Islet of Langerhans (tissue), 1 donor: Measurements from ENCODE around the gene RUNDC3A.

ENCODE experiments used
- FAIRE-seq: peaks from one replicate; lab custom pipeline; 2011; peaks lifted over from hg19 to GRCh38; lab: Jason Lieb, UNC

The RUNDC3A gene

DNA sequence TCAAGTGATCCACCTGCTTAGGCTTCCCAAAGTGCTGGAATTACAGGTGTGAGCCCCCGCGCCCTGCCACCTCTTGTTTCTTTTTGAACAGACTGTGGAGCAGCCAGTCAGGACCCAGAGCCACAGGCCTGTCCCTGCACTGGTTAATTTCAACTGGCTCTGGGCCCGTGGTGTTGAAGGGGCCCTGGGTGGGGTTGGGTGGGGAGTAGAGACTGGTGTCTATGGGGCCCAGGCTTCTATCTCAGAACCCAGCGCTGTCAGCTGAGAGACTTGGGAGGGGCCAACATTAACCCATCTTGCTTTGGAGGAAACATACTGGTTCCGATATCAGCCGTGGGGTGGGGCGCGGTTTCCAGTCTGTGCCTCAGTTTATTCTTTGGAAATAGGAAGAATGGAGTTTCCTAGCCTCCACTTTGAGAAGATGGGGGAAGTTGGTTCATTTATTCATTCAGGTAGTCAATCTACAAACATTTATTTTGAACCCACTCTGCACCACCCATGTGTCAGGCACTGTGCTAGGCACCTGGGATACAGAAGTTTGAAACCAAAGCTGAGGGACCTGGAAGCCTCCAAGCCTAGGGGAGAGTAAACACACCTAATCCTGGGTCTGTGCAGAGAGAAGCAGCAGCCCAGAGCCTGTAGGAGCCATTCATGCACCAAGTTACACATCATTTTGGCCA, 24.9 kb upstream of the RUNDC3A start:
- no peak for FAIRE-seq

DNA sequence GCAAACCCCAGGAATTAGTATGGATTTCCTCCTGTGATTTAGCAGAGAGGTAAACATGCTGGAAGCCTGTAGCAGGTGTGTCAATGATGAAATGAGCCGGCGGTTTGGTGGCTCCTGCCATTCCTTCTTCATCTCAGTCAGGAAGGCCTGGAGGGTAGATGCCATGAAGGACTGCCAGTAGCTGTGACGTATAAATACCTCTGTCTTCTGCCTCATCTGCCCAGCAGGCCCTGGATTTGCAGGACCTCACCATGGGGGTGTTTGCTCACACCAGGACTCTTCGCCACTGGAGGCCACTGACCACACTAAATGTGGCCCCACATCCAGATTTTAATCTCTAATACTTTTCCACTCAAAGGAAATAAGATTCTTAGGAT, 24.4 kb upstream of the RUNDC3A start:
- FAIRE-seq: no peak

DNA sequence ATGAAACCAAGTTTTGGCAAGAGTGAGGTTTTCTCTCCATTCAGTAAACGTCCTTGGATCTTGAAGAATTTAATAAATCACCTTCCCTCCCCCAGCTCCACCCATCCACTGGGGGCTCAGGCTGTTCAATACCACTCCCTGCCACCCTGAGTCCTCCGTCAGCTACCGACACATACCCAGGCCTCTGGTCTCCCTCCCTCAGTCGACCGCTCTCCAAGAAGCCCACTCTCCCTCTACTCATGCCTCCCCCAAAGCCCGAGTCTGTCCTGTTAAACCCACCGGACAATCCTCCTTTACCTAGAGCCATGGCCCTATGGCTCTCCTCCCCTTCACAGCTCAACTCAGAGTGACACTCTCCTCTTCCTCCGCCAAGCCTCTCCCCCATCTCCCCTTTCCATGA, 20.8 kb upstream of the RUNDC3A start:
- FAIRE-seq: no peak

DNA sequence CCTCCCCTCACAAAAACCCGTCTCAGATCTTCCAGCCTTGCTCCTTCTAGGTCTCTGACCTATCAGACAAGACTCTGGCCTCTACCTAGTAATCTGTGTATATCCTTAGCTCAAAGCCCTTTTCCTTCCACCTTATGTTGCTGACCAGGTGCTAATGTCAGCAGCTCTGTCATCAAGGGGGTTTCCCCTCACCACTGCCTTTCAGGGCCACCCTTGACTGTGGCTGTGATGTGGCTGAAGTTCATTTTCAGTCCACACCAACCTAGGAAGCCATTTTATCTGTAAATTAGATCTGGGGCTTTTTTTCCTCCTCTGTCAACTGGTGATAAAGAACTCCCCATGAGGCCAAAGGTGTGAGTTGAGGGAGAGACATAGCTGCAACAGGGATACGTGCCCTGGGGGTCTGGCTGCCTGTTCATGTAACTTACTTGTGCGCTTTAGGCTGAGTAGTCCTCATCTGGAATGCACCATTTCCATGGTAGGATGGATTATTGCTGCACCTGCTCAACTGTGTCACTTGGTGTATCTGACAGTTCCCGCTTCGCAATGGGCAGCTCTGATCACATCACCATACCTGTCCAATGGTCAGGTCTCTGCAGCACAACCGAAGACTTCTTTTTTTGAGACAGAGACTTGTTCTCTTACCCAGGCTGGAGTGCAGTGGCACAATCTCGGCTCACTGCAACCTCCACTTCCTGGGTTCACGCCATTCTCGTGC, 14.7 kb upstream of the RUNDC3A start:
- no peak for FAIRE-seq

DNA sequence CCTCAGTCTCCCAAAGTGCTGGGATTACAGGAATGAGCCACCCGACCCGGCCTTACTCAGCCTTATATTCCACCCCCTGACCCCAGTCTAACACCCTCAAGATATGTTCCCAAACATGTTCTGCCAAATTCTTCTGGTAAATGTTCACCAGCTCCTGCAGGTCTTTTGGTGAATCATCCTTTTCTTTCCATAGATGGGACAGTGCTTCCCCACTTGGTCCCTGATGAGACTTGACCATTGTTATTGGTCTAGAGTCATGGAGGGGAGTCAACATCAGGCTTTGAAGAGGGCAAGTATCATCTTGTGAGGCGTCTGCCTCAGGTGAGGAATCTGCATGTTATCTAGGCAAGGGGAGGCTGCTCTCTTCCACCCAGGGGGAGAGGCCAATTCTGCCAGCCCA, 10.4 kb upstream of the RUNDC3A start:
- no peak for FAIRE-seq

DNA sequence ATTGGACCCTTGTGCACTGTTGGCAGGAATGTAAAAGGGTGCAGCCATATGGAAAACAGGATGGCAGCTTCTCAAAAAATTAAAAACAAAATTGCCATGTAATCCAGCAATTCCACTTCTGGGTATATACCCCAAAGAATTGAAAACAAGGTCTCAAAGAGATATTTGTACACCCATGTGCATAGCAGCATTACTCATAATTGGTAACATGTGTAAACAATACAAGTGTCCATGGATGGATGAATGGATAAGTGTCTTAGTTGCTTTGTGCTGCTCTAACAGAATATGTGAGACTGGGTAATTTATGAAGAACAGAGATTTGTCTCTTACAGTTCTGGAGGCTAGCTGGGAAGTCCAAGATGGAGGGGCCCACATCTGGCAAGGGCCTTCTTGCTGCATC, 3.8 kb upstream of the RUNDC3A start:
- FAIRE-seq: no peak

DNA sequence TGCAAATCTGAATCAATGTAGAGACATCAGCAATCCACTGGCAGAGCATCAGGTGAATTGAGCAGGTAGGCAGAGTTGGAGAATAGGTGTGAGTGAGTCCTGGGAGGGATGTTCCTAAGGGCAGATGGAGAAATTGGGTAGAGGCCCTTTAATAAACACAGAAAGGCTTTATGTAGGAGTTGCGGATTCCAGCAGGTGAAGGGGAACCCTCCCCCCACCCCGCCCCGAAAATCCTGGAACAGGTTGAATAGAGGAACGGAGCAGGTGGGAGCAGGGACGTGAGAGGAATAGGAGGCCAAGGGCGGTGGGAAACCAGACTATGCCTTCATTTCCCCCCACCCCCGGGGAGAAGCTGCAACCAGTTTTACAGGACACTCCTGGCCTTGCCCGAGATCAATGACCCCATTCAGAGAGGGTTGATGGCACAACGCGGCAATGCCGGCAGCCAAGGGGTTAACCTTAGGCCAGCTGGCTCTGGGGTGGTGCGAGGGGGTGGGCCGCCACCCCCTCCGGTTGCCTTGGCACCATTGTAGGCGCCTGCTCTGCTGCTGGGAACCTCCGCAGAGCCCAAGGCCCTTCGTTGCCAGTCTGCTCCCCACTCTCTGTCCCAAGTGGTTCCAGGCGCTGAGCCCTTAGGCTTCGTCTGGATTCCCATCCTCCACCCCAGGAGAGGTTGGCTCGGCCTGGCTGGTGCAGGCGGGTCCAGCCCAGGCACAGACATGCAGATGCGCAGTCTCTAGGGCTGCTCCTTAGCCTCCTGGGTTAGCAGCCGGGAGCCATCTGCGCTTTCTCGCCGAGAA, 814 bp upstream of the RUNDC3A start:
- no peak for FAIRE-seq

DNA sequence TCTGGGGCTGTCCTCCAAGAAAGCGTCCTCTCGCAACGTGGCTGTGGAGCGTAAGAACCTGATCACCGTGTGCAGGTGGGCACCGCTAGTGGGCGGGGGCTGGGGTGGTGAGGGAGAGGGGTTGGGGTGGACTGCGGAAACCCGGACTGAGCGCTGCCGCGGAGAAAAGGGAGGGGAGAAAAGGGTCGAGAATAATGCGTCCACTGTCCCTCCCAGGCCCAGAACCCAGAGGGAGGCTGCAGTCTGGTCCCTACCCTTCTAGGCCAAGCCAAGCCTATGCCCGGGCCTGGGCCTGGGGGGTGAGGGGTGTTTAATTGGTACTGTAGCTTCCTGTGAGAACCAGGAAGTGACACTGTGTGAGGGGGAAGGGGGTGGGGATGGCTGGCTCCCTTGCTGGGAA, 464 bp downstream of the RUNDC3A start:
- FAIRE-seq: no peak

DNA sequence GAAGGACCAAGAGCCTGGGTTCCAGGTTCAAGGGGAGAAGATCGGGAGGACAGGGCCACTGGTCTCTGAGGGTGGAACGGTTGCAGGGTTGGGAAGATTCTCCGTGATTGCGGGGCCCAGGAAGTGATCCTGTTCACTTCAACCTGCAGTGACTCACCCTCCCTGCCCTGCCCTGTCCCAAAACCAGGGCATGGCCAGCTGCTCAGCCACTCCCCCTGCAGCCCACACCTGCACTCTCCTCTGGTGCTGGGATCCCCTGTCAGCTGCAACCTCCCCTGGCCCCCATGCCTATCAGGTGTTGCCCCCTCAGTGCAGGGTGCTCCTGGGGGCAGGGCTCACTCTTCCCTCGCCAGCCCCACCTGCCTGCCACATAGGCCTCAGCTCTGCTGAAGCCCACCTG, 1.1 kb downstream of the RUNDC3A start:
- no peak for FAIRE-seq

DNA sequence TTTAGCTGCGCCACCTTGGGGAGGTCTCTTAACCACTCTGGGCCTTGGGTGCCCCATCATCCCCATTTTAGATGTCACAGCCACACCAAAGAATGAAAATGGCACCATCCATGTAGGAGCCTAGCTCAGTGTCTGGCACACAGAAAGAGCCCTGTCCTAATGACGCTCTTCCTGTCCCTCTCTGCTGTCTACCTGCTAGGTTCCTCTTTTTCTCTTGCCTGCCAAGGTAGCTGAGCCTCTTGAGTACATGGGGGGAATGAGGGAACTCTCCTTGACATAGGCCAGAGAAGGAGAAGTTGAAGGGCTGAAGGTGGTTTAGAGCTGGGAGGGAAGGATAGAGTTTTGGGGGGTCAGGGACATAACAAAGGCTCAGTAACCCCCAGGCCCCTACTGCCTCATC, 1.8 kb downstream of the RUNDC3A start:
- FAIRE-seq: no peak

DNA sequence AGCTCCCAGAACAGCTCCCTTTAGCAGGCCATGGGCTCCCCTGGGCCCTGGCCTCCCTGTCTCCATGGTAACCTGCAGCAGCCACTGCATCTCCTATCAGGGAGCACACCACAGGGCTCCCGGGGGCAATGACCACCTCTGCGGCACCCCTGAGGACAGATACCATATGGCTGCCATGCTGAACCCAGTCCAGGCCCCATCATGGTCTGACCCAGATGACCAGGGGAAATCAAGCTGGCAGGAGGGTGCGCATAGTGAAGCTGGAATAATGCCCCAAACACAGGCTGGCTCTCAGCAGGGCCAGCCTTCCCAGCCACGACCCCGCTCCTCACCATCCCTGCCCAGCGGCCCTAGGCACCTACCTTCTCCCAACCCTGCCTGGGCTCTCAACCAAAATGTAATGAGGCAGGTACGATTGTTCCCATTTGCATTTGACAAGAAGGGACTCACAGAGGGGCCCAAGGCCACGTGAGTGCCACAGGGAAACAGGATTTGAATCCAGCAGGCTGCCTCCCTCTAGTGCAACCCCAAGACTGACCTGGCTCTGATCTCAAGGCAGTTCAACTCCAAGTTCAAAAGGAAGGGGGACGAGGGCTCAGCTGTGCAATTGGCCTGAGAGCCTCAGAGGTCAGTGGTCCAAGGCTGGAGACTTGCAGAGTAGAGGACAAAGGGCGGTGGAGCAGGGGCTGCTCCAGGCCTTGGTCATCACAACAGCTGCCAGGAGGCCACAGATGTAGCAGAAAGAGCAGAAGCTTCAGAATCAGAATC, 2.4 kb downstream of the RUNDC3A start:
- no peak for FAIRE-seq

DNA sequence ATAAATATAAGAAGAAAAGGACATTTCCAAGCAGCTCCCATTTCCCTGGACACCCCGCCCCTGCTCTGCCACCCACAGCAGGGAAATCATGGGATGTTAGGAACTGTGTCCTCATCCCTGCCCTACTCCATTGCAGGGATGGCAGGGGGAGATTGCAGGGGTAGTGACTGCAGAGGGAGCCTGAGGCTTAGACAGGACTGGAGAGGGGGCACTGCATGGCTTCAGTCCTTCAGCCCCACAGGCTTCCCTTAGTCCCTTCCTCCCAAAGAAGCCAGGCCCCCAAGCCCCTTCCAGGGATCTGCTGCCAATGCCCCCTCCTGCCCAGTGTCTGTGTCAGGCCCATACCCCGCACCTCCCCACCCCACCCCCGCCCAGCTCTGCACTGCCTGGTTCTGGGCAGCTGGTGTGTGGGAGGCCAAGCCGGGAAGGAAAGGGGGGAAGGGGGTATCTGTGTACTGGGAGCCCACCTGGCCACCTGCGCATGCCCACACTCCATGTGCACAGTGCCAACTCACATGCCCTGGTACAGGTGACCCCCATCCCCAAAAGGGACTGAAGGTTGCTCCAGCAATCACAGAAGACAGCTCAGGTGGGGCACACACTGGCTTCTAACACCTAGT, 3.3 kb downstream of the RUNDC3A start:
- FAIRE-seq: no peak

DNA sequence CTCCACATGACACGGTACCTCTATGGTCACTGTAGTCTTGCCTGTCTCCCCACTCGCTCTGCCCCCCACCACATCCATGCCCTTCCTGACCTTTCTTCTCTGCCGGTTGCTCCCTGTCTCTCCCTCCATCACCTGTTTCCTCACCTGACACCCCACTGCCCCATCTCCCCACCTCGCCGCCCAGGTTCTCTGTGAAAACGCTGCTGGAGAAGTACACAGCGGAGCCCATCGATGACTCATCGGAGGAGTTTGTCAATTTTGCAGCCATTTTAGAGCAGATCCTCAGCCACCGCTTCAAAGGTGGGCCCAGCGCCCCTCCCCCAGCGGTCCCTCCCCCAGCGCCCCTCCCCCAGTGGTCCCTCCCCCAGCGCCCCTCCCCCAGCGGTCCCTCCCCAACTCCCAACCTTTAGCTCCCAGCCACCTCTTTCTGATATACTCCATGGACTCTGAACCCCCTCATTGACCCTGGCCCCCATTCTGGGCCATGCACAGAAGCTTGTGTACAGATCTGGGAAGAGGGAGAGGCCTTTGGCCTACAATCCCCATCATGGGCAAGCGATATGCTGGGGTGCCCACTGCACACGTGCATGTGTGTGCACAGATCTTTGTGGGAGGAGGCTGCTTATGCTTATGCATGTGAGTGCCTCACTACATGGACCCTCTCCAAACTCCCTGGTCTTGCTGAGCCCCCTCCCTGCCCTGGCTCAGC, 4.1 kb downstream of the RUNDC3A start:
- no peak for FAIRE-seq

DNA sequence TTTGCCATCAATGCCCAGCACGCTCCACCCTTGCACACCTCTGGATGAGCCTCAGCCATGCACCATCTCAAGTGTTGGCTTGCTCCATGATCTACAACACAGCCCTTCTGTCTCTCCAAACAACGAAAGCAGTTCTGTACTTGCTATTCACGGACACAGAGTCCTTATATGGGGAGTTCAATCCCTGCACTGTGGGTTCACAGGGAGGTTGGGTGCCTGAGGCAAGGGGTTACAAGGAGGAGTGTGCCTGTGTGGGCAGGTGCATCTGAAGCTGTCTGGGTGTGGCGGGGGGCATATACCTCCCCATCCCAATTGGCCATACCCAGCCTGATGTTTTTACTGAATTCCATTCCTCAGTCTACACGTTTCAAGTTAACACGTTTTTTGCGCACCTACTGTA, 5.6 kb downstream of the RUNDC3A start:
- FAIRE-seq: no peak

DNA sequence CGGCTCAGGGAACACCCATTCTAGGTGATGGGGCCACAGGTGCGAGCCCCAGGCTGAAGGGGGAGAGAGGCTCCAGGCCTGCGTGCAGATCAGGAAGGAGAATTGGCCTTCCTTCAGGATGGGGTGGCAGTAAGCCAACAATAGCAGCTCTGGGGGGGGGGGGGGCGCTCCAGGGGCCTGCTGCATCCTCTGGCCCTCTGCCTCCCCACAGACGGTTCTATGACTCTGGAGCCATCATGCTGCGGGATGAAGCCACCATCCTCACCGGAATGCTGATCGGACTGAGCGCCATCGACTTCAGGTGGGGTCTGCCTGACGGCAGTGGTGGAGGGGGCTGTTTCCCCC, 6.1 kb downstream of the RUNDC3A start:
- FAIRE-seq: no peak

DNA sequence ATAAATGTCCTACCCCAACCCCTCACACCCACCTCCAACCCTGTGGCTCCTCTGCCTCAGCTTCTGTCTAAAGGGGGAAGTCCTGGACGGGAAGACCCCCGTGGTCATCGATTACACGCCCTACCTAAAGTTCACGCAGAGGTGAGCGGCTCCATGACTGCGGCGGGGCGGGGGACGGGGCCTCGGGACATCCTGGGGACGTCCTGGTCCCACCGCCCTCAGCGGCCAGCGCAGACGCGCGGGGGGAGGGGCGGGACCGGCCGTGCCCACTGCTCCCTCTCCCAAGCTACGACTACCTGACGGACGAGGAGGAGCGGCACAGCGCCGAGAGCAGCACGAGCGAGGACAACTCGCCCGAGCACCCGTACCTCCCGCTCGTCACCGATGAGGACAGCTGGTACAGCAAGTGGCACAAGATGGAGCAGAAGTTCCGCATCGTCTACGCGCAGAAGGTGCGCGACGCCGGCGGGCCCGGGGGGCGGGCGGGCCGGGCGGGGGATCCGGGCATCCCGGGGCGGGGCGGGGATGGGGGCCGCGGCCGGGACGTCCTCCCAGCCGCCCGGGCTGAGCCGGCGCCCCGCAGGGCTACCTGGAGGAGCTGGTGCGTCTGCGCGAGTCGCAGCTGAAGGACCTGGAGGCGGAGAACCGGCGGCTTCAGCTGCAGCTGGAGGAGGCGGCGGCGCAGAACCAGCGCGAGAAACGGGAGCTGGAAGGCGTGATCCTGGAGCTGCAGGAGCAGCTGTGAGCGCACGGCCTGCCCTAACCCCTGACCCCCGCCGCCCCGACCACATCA, 6.7 kb downstream of the RUNDC3A start:
- no peak for FAIRE-seq

DNA sequence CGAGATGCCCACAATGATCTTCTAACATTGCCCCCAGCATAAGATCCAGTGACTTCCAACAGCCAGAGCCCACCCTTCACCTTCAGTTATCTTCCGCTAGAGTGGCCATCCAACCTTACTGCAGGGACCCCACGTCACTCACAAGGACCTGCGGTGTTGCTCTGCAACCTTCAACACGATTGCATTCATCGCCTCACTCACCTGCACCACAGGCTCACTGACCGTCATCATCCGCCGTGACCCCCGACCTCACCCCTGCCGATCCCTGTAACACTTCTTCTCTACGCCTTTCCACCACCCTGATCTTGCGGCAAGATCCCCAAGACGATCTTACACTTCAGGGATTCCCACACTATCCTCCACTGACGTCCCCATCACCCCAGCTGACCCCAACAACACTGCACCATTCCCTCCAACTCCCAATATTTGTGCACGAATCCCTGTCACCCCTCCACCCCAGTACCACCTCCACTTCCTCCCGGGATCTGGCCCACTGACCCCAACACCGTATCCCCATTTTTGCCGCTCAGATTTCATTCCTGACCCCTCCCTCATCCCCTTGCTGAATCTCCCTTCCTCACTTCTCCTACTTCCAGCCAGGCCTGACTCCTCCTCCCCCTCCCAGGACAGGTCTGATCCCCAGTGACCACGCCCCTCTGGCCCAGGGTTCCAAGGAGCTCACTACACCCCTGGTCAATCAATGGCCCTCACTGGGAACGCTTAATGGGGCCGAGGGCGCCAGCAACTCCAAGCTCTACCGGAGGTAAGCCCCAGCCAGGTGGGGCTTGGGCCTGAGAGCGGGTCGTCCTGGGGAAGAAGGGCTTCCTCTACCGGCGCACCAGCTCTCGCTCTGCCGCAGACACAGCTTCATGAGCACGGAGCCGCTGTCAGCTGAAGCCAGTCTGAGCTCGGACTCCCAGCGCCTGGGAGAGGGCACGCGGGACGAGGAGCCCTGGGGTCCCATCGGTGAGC, 7.6 kb downstream of the RUNDC3A start:
- FAIRE-seq: no peak

DNA sequence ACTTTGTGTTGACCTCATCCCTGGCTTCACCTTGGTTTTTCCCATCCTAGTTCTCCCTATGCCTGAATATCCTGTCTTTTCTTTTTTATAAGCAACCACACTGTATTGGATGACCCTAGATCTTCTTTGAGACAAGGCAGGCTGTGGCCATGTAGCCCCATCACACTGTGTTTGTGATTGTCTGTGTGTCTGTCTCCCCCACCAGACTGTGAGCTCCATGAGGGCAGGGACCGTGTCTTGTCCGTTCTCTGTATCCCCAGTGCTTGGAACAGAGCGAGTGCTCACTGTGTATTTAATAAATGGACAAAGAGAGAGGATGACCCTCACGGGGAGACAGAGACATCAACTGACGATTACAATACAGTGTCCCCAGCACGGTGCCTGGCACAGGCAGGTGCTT, 9.1 kb downstream of the RUNDC3A start:
- no peak for FAIRE-seq

DNA sequence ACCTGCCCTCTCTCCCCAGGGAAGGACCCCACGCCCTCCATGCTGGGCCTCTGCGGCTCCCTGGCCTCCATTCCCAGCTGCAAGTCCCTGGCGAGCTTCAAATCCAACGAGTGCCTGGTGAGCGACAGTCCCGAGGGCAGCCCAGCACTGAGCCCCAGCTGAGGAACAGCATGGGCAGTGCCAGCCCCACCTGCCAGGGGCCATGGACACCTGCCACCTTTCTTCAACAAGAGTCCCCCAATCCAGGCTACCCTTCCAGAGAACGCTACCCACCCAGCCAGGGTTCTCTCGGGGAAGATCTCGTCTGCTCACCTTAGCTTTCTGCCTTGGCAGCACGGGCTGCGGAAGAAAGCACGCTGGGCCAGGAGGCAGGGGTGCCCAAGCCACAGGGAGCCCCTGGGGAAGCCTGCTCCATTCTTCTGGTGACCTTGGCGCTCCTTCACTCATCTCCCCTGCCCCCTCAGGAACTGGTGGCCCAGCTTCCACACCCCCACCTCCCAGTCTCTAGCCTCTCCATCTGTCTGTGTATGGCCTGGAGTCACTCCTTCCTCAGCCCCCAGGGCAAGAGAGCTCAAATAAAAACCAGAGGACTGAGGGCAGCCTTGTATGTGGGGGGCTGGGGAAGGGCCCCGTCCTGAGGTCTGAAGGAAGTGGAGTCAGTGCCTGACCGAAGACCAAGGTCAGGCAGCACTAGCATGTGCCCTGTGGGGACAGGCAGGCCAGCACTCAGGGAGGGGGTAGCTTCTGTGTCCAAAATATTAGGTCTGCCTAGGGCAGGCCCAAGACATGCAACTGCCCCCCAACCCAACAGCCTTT, 9.9 kb downstream of the RUNDC3A start:
- FAIRE-seq: no peak
